KBM-7 (cell line): Measurements from ENCODE around the gene TNFRSF6B.

Experiments
- DNase-seq: peaks from one replicate; pipeline ENCODE4 v3.0.0-alpha.2; 2015
- in situ Hi-C: fragments of 300-500 bp; cut with MboI; formaldehyde crosslinking; loops from 2 replicates; pipeline ENCODE4 v1.14.3; 2020; ENCODE audit warnings: low sequenced_read_pairs, low pct_unique_long_range_greater_than_20kb, mixed read lengths

The TNFRSF6B gene

GRCh38 chr20:63742381-63743024, 46.1 kb downstream of the TNFRSF6B start:
- DNase-seq, result no peak
- in situ Hi-C loops, result no loop called here

- in situ Hi-C loops, result no loop called here
- no peak for DNase-seq
Observed at GRCh38 chr20:63743210-63743970, 46.9 kb downstream of the TNFRSF6B start.

GRCh38 chr20:63744158-63744557, 47.7 kb downstream of the TNFRSF6B start:
- in situ Hi-C loops, result no loop called here
- no peak for DNase-seq

- in situ Hi-C loops, result no loop called here
Observed at GRCh38 chr20:63744574-63745423, 48.3 kb downstream of the TNFRSF6B start.

GRCh38 chr20:63745424-63745805, 49.0 kb downstream of the TNFRSF6B start:
- in situ Hi-C loops, result no loop called here
- DNase-seq, result no peak

More at GRCh38 chr20:63744574-63745423, 48.3 kb downstream of the TNFRSF6B start:
- DNase-seq, result no peak

- in situ Hi-C loops, result no loop called here
- DNase-seq, result no peak
Observed at GRCh38 chr20:63745961-63746731, 49.7 kb downstream of the TNFRSF6B start.

GRCh38 chr20:63746751-63747315, 50.4 kb downstream of the TNFRSF6B start:
- in situ Hi-C loops, result no loop called here

GRCh38 chr20:63747622-63748069, 51.2 kb downstream of the TNFRSF6B start:
- in situ Hi-C loops, result no loop called here

More at GRCh38 chr20:63746751-63747315, 50.4 kb downstream of the TNFRSF6B start:
- no peak for DNase-seq

More at GRCh38 chr20:63747622-63748069, 51.2 kb downstream of the TNFRSF6B start:
- DNase-seq, result no peak
